Inflammatory macrophage (primary cell): Measurements from ENCODE around the gene VSIG10L2.

Source experiments
- DNase-seq, 2 donors: peaks; one replicate each; pipeline ENCODE4 v3.0.0-alpha.2; 2020 to 2022

VSIG10L2 gene

GRCh38 chr11:125929445-125930075, 16.3 kb upstream of the VSIG10L2 start:
- DNase-seq, result no peak

GRCh38 chr11:125930076-125930450, 15.8 kb upstream of the VSIG10L2 start:
- DNase-seq, result no peak

DNA sequence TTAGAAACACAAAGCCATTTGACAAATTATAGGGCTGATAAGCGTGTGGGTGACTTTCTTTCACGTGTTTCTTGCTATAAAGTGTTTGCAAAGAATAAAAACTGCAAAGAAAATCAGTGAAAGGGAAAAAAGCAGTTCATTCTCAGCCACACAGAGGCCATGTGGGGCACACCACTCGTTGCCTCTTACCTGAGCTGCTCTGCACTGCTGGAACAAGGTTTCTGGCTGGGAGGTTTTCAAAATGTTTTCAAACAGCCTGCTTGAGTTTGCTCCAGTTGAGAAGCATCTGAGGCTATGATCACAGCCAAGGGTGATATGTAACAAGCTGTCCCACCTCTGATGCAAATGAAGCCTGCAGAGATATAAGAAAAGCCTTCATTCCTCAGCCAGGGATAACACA, 14.7 kb upstream of the VSIG10L2 start:
- no peak for DNase-seq

DNA sequence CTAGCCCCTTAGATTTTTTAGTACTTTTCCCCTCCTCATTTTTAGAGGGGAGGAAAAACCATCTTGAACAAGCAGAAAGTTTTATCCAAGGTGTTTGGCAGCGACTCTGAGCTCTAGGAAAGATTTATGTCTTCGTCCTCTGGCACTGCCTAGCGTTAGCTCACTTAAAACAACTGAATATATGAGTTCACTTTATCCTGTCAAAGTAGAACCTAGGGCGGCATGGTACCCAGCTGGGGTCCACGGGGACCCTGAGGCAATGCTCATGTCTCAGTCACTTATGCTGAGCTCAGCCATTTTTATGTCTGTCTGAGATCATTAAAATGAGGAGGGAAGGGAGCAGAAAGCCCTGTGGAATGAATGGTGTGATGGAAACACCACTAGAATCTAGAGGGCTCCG, 14.2 kb upstream of the VSIG10L2 start:
- no peak for DNase-seq

DNA sequence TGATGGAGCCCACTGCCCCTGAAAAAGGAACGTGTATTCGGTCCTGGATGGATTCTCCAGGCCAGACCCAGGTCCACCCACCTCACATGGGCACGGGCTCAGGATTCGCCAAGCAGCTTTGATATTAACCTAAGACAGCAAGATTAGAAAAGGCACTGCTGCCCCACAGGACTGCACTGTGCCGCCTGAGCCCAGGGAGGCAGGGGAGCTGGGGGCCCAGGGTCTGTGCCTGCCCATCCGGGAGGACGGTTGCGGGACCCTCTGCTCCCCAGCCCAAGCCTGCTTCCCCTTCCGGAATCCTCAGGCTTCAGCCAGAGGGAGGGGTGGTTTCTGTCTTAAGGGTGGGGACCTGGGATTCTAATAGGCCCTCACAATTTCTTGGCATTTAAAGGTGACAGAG, 13.5 kb upstream of the VSIG10L2 start:
- no peak for DNase-seq

DNA sequence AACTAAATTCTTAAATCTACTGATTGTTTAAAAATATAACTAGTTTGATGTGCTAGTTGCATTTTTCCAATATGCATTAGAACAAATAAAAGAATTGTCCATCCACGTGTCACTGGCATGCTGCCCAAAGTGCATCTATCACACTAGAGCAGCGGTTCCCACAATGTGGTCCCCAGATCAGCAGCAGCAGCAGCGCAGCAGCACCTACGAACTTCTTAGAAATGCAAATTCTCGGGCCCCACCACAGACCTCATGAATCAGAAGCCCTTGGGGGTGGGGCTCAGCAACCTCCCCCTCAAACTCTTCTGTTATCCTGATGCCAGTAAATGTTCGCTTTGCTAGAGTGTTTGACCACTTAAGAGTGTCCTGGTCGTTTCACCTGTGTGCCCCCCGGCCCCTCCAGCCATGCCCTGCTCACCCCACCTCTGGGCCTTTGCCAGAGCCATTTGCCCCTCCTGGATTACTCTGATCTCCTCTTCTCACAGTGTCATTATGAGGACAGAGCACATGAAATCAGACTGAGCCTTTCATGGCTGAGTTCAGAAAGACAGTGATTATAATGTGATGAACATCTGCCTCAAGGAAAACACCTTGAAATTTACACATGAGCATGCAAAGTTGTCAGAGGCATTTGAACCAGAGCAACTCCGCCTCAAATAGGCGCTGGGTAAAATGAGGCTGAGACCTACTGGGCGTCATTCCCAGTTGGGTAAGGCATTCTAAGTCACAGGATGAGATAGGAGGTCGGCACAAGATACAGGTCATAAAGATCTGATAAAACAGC, 12.6 kb upstream of the VSIG10L2 start:
- DNase-seq, result no peak

GRCh38 chr11:125934473-125934872, 11.4 kb upstream of the VSIG10L2 start:
- no peak for DNase-seq

DNA sequence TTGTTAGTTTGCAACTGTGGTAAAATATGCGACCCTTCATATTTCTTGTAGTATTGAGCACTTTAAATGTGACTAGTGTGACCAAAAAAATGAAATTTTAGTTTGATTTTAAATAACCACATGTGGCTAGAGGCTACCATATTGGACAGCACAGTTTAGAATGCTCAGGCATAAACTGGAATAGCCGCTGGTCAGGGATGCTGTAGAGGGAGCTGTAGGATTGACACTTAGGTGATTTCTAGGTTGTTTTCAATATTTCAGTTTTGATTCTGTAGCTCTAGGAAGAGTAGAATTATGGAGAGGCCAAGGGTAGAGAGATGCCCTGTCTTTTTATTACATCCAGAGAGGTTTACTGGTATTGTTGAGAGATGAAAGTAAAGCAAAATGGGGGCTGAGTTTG, 10.8 kb upstream of the VSIG10L2 start:
- no peak for DNase-seq

GRCh38 chr11:125935618-125936199, 10.1 kb upstream of the VSIG10L2 start:
- DNase-seq, result no peak

GRCh38 chr11:125938418-125938817, 7.4 kb upstream of the VSIG10L2 start:
- DNase-seq, result no peak

- DNase-seq, result no peak
Measured at GRCh38 chr11:125939081-125939521, 6.7 kb upstream of the VSIG10L2 start.

DNA sequence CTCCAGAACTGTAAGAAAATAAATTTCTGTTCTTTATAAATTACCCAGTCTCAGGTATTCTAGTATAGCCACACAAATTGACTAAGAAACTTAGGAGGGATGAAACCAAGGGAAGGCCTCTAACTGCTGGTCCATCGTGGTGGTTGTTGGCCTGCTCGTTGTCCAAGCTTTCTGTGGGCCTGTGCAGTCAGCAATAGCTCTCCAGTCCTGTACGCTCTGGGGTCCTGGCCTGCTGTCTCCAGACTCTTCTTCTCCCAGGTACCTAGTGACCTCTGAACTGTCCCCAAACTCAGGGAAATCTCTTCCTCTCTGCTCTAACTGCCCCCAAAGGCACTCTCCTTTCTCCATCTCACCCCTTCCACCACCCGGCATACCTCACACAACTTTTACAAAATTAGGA, 5.7 kb upstream of the VSIG10L2 start:
- DNase-seq, result no peak

- DNase-seq, result no peak
Measured at GRCh38 chr11:125941267-125941618, 4.6 kb upstream of the VSIG10L2 start.

DNA sequence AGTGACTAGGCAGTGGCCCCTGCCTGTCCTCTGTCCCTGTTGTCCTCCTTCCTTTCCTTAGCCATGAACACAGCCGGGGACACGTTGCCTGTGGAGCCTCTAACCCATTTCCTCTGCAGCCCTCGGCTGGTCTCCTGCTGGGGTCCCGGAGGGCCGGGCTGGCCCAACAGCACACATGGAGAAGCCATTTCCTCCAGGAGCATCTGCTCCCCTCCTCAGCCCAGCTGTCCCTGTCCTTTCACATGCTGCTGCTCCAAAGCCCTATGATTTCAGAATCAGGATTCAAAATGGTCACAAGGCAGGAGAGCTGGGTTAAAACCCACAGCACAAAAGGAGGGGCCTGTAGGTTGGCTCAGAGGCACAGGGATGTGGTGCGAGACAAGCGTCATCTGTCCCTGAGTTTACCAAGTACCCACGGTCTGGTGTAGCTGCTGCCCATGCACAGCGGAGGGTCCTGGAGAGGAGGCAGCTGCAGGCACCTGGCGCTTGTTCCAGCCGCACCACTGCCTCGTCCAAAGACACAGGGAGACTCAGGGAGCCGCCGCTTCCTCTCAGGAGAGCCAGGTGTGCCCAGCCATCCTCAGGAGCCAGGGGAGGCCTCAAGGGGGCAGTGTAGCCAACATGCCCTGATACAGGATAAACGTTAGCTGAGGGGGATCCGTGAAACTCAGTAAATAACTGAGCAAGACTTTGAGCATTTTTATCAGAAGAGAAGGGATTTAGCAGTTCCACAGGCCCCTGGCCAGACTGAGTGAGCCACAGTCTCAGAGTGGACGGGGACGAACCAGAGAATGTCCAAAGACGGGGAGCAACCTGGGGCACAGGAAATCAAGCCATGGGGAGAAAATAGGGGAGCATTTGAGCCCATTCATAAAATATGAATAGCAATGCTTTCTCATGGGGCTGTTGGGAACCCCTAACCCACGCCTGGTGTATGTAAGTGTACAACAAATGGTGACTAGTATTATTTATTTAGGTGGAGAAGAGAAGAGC, 3.9 kb upstream of the VSIG10L2 start:
- DNase-seq, result no peak

- DNase-seq, result no peak
Measured at GRCh38 chr11:125942771-125943428, 2.9 kb upstream of the VSIG10L2 start.

GRCh38 chr11:125943661-125944349, 2.0 kb upstream of the VSIG10L2 start:
- no peak for DNase-seq

- DNase-seq, result no peak
Measured at GRCh38 chr11:125944350-125945010, 1.4 kb upstream of the VSIG10L2 start.

DNA sequence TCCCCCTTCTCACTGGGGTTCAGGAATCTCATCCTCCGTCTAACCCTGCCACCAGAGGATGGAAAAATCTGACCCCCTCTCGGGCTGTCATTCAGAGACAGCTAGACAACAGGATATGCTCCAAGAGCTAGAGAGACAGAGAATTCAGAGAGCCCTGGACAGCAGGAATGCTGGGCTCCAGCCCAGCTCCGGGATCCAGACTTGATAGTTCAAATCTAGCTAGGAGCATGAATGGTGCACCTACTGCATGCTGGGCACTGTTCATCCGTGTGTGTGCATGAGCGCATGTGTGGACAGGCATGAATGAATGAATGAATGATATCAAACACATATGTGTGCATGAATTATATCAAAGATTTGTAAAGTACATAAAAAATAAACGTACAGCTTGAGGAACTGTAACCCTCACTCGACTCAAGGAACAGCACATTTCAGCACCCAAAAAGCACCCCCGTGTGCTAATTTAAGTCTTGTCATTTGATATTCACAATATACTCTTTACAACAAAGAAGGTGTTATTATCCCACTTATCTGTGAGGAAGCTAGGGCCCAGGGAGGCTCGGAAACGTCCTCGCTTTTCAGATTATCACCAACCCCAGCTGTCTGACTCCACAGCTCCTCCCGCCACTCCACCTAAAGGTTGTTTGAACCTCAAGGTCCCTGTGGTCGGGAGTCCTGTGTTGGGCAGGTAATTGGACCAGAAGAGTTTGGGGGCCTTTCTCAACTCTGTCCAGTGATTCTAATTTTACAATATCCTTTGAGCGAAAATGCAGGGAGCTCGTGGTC, 640 bp upstream of the VSIG10L2 start:
- no peak for DNase-seq

GRCh38 chr11:125946712-125947418, 1.0 kb downstream of the VSIG10L2 start:
- DNase-seq, result no peak
